Subcutaneous abdominal adipose tissue (tissue), 5 donors: ENCODE data around the gene NANOS2.

Source experiments
- H3K27ac ChIP-seq: one replicate; pipeline ENCODE4 v1.7.0; 2013; ENCODE audit warnings: low read depth, mild to moderate bottlenecking, inconsistent platforms, low read length, moderate library complexity
- H3K27me3 ChIP-seq, 5 donors: one replicate each; pipeline ENCODE4 v1.7.0; 2013; ENCODE audit warnings: low read length in 5 of 5, inconsistent platforms in 1 of 5; ENCODE audit not compliant: control insufficient read depth in 5 of 5, insufficient read depth in 4 of 5
- H3K36me3 ChIP-seq, 5 donors: one replicate each; pipeline ENCODE4 v1.7.0; 2013; ENCODE audit warnings: low read length in 5 of 5; ENCODE audit not compliant: control insufficient read depth in 5 of 5, insufficient read depth in 5 of 5
- H3K4me1 ChIP-seq, 5 donors: one replicate each; pipeline ENCODE4 v1.7.0; 2013; ENCODE audit warnings: low read length in 5 of 5, mild to moderate bottlenecking in 3 of 5, moderate library complexity in 1 of 5; ENCODE audit not compliant: control insufficient read depth in 5 of 5, insufficient read depth in 5 of 5
- H3K4me3 ChIP-seq, 5 donors: one replicate each; pipeline ENCODE4 v1.7.0; 2013; ENCODE audit warnings: low read length in 5 of 5, low read depth in 1 of 5
- H3K9ac ChIP-seq, 5 donors: one replicate each; pipeline ENCODE4 v1.7.0; 2013; ENCODE audit warnings: low read length in 5 of 5, mild to moderate bottlenecking in 4 of 5, moderate library complexity in 3 of 5
- H3K9me3 ChIP-seq, 5 donors: one replicate each; pipeline ENCODE4 v1.7.0; 2013; ENCODE audit warnings: low read length in 5 of 5; ENCODE audit not compliant: control insufficient read depth in 5 of 5
- donor health status: healthy.
- donor health status: healthy.
- donor health status: healthy.
- donor health status: healthy.
- donor health status: healthy.

Gene NANOS2

DNA sequence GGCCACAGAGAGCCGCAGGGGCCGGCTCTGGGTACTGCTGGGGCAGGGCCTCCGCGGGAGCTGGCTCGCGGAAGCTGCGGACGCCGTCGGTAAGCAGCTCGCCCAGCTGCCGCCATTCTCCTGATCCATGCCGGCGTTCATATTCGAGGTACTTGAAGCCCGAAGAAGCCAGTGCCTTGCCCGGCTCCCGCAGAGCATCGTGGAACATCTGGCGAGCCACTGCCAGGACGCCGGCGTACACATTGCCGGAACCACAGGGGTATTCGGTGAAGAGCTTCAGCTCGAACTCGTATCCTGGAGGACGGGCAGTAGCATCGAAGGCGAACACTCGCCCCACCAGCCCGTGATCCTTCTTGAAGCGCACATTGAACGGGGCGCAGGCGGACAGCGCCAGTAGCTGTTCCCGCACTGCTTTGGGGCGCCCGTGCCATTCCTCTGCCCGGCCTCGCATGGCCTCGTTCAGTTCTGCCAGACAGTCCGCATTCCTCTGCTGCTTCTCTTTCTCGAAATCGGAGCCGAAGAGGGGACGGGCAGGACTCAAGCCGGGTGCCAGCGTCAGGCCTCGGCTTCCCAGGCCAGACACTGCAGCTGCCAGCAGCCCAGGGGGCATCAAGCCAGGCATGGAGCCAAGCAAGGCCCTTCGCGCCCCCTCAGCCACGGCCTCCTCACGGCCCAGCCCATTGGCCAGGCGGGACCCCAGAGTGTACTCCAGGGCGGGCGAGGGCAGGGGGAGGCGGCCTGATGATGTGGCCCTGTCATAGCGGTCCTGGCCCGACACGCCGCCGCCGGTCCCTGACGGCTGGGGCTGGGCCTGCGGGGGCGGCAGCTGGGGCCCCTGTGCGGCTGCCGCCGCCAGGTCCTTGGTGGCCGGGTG, 29.7 kb downstream of the NANOS2 start:
- Histone ChIP-seq H3K4me1 (peaks cover 3 to 44% (median 42%) of the 10 kb centered on the region in 5 donors), H3K27me3 (no peaks in the 10 kb centered on the region), H3K36me3 (peaks cover 0 to 10% (median 3%) of the 10 kb centered on the region in 5 donors), H3K9me3 (no peaks in the 10 kb centered on the region), H3K4me3 (peak overlapping the region in 4 of 5 donors; percentile 76 to 89 (median 82)), H3K27ac (peak overlapping the region; percentile 92), H3K9ac (peak overlapping the region in 4 of 5 donors; percentile 83 to 95 (median 86))

GRCh38 chr19:45883881-45884681, 30.5 kb downstream of the NANOS2 start:
- Histone ChIP-seq H3K36me3 (peaks cover 0 to 10% (median 3%) of the 10 kb centered on the region in 5 donors), H3K4me3 (peak overlapping the region in 1 of 5 donors; percentile 30), H3K27me3 (no peaks in the 10 kb centered on the region), H3K4me1 (peaks cover 3 to 44% (median 42%) of the 10 kb centered on the region in 5 donors), H3K9me3 (no peaks in the 10 kb centered on the region), H3K27ac (no peak overlapping the region), H3K9ac (no peak overlapping the region)

DNA sequence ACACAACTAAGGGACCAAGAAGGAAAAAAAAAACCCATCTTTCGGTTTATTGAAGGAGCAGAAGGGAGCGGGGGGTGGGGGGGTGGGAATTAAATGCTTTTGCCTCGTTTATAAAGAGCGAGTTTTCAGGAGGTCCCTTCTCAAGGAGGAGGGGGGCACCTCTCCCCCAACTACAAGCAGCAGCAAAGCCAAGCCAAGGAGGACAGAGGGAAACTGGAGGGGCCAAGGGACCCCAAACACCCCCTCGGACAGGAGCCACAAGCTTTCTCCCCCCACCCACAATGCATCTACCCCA, 31.0 kb downstream of the NANOS2 start:
- no peaks in the 10 kb centered on the region for H3K9me3 ChIP-seq

DNA sequence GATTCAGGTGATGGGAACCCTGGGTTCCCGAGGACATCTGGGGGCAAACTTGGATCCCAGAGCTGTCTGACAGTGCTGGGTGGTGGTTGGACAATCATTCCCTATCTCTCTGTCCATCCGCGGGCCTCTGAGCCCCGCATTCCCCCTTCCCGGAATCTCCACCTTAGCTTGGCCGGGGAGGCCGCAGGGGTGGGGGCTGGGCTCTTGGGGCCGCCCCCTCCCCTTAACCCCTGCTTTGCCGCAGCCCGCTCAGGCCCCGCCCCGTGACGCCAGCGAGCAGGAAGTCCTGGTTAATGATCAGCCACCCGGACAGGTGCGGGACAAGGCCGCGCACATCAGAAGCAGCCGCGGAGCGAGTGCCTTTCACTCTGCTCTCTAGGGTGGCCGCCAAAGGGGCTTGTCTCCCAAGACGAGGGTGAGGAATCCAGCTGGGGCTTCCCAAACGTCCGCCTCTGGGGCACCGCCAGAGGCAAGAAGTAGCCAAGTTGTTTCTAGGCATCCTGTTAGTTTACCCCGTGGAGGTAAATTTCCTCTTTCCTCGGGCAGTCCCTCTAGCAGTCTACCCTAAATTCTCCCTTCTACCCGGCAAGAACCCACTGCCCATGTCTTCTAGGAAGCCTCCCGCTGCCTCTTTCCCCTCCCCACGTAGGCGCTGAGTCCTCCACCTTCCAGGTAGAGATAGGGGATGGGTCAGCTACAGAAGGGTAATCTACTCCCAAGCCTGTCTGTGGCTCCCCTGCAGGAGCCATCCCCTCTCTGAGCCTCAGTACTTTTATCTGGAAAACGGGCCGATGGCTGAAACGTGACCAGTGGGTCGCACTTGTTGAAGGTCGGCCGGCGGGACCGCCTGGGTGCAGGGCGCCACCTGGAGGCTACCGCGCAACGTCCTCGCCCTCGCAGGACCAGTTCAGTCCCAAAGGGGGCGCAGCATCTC, 31.7 kb downstream of the NANOS2 start:
- H3K27me3 ChIP-seq, result peaks cover 0 to 3% (median 0%) of the 10 kb centered on the region in 5 donors
- H3K27ac ChIP-seq, result no peak overlapping the region
- peak overlapping the region in 4 of 5 donors; percentile 8 to 57 (median 28) for H3K4me3 ChIP-seq
- H3K9me3 ChIP-seq, result no peaks in the 10 kb centered on the region
- peaks cover 3 to 44% (median 42%) of the 10 kb centered on the region in 5 donors for H3K4me1 ChIP-seq
- H3K9ac ChIP-seq, result peak overlapping the region in 2 of 5 donors; percentile 40 to 64
- H3K36me3 ChIP-seq, result peaks cover 0 to 10% (median 3%) of the 10 kb centered on the region in 5 donors

More for the DNA sequence above, 31.0 kb downstream of the NANOS2 start:
- H3K27me3 ChIP-seq, result peaks cover 0 to under 1% (median 0%) of the 10 kb centered on the region in 5 donors
- H3K27ac ChIP-seq, result no peak overlapping the region
- no peak overlapping the region for H3K9ac ChIP-seq
- peaks cover 3 to 44% (median 42%) of the 10 kb centered on the region in 5 donors for H3K4me1 ChIP-seq
- peaks cover 0 to 10% (median 3%) of the 10 kb centered on the region in 5 donors for H3K36me3 ChIP-seq
- peak overlapping the region in 1 of 5 donors; percentile 30 for H3K4me3 ChIP-seq

DNA sequence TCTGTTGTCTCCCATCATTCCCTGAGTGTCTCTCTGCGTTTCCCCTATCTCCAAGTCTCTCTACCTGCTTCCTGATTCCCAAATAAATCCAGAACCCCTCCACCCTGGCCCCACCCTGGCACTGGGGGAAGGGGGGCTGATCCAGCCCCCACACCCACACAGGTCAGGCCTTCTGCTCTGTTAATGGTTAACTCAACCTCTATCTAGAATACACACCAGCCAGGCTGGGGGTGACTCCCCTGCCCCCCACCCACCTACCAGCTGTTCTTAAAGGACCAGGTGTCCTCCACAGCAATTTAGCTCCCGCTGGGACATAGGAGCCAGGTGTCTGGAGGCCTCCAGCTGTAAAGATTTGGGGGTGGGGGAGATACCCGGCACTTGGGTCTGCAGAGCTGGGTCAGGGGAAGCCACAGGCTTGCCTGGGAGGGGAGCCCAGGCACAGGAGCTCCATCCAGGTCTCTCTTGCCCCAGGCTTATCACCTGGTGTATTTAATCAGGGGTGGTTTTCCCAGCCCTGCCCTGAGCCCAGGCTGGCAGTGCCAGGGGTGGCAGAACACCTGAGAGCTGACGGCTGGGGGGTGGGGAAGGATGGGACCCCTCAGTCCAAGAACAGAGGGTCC, 32.6 kb downstream of the NANOS2 start:
- Histone ChIP-seq H3K27ac (no peak overlapping the region), H3K4me3 (no peak overlapping the region), H3K9ac (no peak overlapping the region), H3K27me3 (peaks cover 0 to 8% (median 3%) of the 10 kb centered on the region in 5 donors), H3K4me1 (peaks cover 3 to 45% (median 42%) of the 10 kb centered on the region in 5 donors), H3K36me3 (peaks cover 0 to 10% (median 3%) of the 10 kb centered on the region in 5 donors), H3K9me3 (no peaks in the 10 kb centered on the region)

DNA sequence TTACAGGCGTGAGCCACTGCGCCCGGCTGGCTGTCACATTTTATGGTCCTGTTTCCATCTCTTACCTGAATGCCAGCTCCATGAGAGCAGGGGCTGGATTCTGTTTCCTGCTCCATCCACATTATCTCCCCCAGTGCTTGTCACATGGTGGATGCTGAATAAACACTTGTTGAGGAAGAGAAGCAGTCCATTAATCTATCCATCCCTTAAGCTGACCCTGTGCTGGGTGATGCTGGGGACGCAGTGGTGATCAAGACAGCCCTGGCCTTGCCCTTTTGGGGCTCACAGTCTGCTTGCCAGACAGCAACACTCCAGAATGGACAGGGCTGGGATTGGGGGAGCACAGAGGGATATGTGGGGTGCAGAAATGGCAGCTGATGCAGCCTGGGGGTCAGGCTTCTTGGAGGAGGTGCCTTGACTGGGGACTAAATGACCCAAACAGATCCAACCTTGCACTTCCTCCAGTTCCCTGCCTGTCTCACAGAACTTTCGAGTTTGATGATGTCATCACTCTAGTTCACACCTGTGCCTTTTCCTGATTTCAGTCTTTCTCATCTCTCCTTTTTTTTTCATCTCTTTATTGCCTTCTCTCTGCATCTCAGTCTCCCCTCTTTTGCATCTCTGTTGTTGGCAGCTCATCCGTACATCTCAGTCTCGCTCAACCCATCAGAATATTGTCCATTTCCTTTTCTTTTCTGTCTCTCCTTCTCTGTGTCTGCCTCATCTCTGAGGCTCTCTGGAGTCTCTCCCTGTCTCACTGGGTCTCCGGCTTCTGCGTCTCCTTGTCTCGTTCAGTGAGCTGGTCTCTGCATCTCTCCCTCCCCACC, 33.3 kb downstream of the NANOS2 start:
- H3K4me1 ChIP-seq, result peaks cover 3 to 45% (median 43%) of the 10 kb centered on the region in 5 donors
- H3K36me3 ChIP-seq, result peaks cover 0 to 10% (median 3%) of the 10 kb centered on the region in 5 donors
- no peak overlapping the region for H3K27ac ChIP-seq
- peaks cover 0 to 8% (median 3%) of the 10 kb centered on the region in 5 donors for H3K27me3 ChIP-seq
- no peak overlapping the region for H3K9ac ChIP-seq
- H3K9me3 ChIP-seq, result no peaks in the 10 kb centered on the region
- no peak overlapping the region for H3K4me3 ChIP-seq

- H3K4me1 ChIP-seq, result peaks cover 3 to 38% (median 37%) of the 10 kb centered on the region in 5 donors
- H3K4me3 ChIP-seq, result no peak overlapping the region
- H3K27me3 ChIP-seq, result peaks cover 0 to 8% (median 3%) of the 10 kb centered on the region in 5 donors
- H3K27ac ChIP-seq, result no peak overlapping the region
- H3K9ac ChIP-seq, result no peak overlapping the region
- peaks cover 0 to 10% (median 3%) of the 10 kb centered on the region in 5 donors for H3K36me3 ChIP-seq
- H3K9me3 ChIP-seq, result no peaks in the 10 kb centered on the region
Observed at GRCh38 chr19:45879971-45880370, 34.6 kb downstream of the NANOS2 start.

DNA sequence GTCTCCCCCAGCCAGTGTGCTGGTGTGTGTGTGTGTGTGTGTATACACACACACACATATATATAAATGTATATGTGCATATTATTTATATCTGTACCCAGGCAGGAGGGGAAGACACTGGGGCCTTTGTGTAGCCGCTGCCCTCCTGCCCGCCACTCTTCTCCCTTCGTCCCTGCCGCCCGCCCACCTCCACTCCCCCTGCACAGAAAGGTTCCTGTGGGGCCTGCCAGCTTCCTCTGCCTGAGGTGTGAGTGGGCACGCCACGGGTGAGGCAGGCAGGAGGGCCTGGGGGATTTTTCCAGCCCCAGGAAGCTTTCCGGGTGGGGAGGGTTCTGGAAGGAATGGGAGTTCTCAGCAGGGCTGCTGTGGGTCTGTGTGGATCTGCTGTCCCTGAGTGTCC, 35.5 kb downstream of the NANOS2 start:
- Histone ChIP-seq H3K36me3 (peaks cover 0 to 2% (median 0%) of the 10 kb centered on the region in 5 donors), H3K27ac (no peak overlapping the region), H3K9me3 (no peaks in the 10 kb centered on the region), H3K9ac (no peak overlapping the region), H3K4me1 (peaks cover 0 to 29% (median 28%) of the 10 kb centered on the region in 5 donors), H3K27me3 (peaks cover 0 to 8% (median 3%) of the 10 kb centered on the region in 5 donors), H3K4me3 (no peak overlapping the region)
